Tibial nerve (tissue), 4 donors: ENCODE measurements around the gene MDM4. TPM values are rescaled to one million over a fixed set of nuclear protein-coding genes. Genes with fewer than 3 reads are reported as not detected.

Experiments used
- DNase-seq, 2 donors: peaks; one replicate each; pipeline ENCODE4 v3.0.0-alpha.2; 2019; ENCODE audit warnings: low spot score in 2 of 2
- H3K27ac ChIP-seq, 4 donors: fragments of 200-600 bp; sonication (generic) in 3 of 4; one replicate each; pipeline ENCODE4 v1.5.1; 2017 to 2019; ENCODE audit warnings: mild to moderate bottlenecking in 1 of 4
- H3K27me3 ChIP-seq, 2 donors: fragments of 200-600 bp; sonication (generic) in 1 of 2; one replicate each; pipeline versions ENCODE4 v1.5.1 to v1.6.0; 2017 to 2019
- H3K36me3 ChIP-seq, 3 donors: fragments of 200-600 bp; sonication (generic); one replicate each; pipeline ENCODE4 v1.5.1; 2018 to 2019
- H3K4me1 ChIP-seq, 4 donors: fragments of 200-600 bp; sonication (generic) in 3 of 4; one replicate each; pipeline ENCODE4 v1.5.1; 2017 to 2019
- H3K4me3 ChIP-seq, 4 donors: fragments of 200-600 bp; sonication (generic) in 3 of 4; one replicate each; pipeline ENCODE4 v1.5.1; 2017 to 2019; ENCODE audit warnings: mild to moderate bottlenecking in 1 of 4, moderate library complexity in 1 of 4
- H3K9me3 ChIP-seq, 4 donors: fragments of 200-600 bp; sonication (generic) in 3 of 4; one replicate each; pipeline ENCODE4 v1.5.1; 2017 to 2019
- EP300 ChIP-seq, 2 donors: sonication (generic); formaldehyde crosslinking; IDR thresholded peaks; one replicate each; pipeline ENCODE4 v1.6.1; 2017; ENCODE audit warnings: antibody characterized with exemption in 2 of 2, mild to moderate bottlenecking in 1 of 2
- POLR2A ChIP-seq, 2 donors: fragments of 450-650 bp; IDR thresholded peaks; one replicate each; pipeline ENCODE4 v1.6.1; 2017; ENCODE audit warnings: antibody characterized with exemption in 2 of 2, mild to moderate bottlenecking in 2 of 2, moderate library complexity in 2 of 2
- WGBS, 2 donors: methylation state at CpG; one replicate each; pipeline ENCODE4 v1.1.5; 2018; 5-methylcytosine and 5-hydroxymethylcytosine counted together
- total RNA-seq, 4 donors: library from RNA; depleted of rRNA; stranded (reverse); fragments of >200 nt; gene quantifications; one replicate each; pipeline ENCODE4 v1.1.0, GENCODE V29; 2016
- TF ChIP-seq, protein P1 (sequence below), 5 experiments: fragments of 200-600 bp in 3 of 5; fragments of 450-650 bp in 2 of 5; sonication (generic) in 3 of 5; IDR thresholded peaks; one replicate each; pipeline ENCODE4 v1.5.1; 2016 to 2019; ENCODE audit warnings: antibody characterized with exemption in 5 of 5, mild to moderate bottlenecking in 3 of 5, moderate library complexity in 2 of 5

Gene MDM4
- total RNA-seq, 4 donors from 2014 or later = 83.0 to 113 (median 101) TPM

DNA sequence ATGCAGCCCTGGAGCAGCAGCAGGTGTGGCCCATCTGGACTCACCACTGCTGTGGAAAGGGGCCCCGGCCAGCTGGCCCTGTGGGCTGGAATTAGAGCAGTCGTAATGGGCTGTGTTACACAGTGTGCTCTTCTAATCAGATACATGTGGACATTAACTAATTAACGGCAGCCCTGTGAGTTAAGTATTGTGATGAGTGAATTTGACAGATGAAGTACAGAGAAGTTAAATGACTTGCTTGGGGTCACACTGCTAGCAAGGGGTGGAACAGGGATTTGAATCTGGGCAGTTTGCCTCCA is 58.6 kb downstream of the MDM4 start:
- TF ChIP-seq POLR2A (IDR thresholded peaks at IDR 0.05) (no peak), EP300 (IDR thresholded peaks at IDR 0.05) (no peak)
- TF ChIP-seq, protein P1, sequence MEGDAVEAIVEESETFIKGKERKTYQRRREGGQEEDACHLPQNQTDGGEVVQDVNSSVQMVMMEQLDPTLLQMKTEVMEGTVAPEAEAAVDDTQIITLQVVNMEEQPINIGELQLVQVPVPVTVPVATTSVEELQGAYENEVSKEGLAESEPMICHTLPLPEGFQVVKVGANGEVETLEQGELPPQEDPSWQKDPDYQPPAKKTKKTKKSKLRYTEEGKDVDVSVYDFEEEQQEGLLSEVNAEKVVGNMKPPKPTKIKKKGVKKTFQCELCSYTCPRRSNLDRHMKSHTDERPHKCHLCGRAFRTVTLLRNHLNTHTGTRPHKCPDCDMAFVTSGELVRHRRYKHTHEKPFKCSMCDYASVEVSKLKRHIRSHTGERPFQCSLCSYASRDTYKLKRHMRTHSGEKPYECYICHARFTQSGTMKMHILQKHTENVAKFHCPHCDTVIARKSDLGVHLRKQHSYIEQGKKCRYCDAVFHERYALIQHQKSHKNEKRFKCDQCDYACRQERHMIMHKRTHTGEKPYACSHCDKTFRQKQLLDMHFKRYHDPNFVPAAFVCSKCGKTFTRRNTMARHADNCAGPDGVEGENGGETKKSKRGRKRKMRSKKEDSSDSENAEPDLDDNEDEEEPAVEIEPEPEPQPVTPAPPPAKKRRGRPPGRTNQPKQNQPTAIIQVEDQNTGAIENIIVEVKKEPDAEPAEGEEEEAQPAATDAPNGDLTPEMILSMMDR (IDR thresholded peaks at IDR 0.05) = no peak
- Histone ChIP-seq H3K9me3 (no peaks in the 10 kb centered on the region), H3K27me3 (no peaks in the 10 kb centered on the region), H3K27ac (no peak overlapping the region), H3K36me3 (peaks cover 0 to 36% (median 0%) of the 10 kb centered on the region in 3 donors), H3K4me1 (peaks cover 0 to 22% (median 4%) of the 10 kb centered on the region in 4 donors), H3K4me3 (no peak overlapping the region)
- DNase-seq = no peak
- 49 to 55% methylated on average over 3 of the region's 3 CpGs for WGBS, 2 donors

DNA sequence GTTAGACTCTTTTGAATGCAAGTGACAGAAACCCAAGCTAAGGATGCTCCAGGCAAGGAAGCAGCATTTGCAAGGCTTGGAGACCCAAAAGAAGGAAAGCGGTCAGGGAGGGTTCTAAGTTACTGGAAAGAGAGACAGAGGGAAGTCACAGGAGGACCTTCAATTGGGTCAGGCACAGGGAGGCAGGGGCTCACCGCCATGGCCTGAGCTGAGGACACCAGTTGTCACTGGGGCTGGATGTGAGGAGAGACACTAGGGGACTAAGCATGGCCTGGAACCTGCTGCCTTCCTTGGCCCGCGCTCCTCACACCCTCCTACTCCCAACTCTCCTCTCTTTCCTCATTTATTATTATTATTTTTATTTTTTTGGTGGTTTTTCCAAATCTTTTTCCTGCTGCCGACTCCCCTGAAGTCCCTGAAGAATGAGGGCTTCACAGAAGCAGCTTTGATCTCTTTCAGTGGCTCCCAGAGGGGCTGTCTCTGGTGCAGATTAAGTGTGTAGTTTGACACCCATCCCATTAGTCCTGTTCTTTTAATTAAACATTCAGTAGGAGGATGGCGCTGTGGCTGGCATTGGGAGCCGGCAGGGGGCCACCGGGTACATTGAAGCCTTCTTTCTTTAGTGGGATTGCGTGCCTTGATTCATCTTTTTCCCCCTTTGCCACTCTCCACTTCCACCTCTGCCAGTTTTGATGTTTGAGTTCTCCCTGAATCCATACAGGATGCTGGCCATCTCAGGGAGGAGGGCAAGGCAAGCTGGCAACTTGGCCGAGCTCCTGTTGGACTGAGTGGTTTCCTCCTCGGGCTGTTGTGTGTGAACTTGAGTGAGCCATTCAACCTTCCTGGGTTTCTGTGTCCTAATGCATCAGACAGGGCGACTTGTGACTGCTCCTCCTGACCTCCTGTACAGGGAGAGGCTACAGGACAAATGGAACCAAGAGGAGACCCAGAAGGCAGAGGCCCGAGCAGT is 59.3 kb downstream of the MDM4 start:
- Histone ChIP-seq H3K27me3 (no peaks in the 10 kb centered on the region), H3K27ac (no peak overlapping the region), H3K36me3 (peaks cover 0 to 30% (median 0%) of the 10 kb centered on the region in 3 donors), H3K4me1 (peaks cover 0 to 22% (median 4%) of the 10 kb centered on the region in 4 donors), H3K4me3 (no peak overlapping the region), H3K9me3 (no peaks in the 10 kb centered on the region)
- TF ChIP-seq, protein P1 (IDR thresholded peaks at IDR 0.05) = no peak
- TF ChIP-seq POLR2A (IDR thresholded peaks at IDR 0.05) (no peak), EP300 (IDR thresholded peaks at IDR 0.05) (no peak)
- WGBS, 2 donors = 77 to 80% methylated on average over 13 of the region's 13 CpGs
- DNase-seq = no peak

DNA sequence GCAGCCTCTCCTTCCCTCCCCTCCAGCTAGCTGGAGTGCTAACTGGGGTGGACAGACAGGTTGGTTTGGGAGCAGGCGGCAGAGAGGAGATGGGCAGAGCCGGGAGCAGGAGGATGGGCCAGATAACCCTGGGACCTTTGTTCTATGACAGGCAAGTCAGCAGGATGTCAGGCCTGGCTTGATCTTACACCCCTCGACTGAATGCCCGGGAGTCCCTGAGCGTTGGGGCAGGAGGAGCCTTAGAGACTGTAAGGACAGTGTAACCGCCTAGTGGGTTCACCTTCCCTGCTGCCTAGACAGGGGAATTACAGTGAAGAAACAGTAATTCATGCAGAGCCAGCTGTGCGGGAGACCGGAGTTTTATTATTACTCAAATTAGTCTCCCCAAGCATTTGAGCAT is 60.2 kb downstream of the MDM4 start:
- H3K4me3 ChIP-seq = no peak overlapping the region
- DNase-seq = no peak
- 72 to 76% methylated on average over 8 of the region's 8 CpGs for WGBS, 2 donors
- H3K9me3 ChIP-seq = no peaks in the 10 kb centered on the region
- H3K4me1 ChIP-seq = peaks cover 0 to 22% (median 4%) of the 10 kb centered on the region in 4 donors
- peaks cover 0 to 23% (median 0%) of the 10 kb centered on the region in 3 donors for H3K36me3 ChIP-seq
- no peak overlapping the region for H3K27ac ChIP-seq
- H3K27me3 ChIP-seq = no peaks in the 10 kb centered on the region
- TF ChIP-seq EP300 (IDR thresholded peaks at IDR 0.05) (no peak), POLR2A (IDR thresholded peaks at IDR 0.05) (no peak)
- TF ChIP-seq, protein P1 (IDR thresholded peaks at IDR 0.05) = no peak

DNA sequence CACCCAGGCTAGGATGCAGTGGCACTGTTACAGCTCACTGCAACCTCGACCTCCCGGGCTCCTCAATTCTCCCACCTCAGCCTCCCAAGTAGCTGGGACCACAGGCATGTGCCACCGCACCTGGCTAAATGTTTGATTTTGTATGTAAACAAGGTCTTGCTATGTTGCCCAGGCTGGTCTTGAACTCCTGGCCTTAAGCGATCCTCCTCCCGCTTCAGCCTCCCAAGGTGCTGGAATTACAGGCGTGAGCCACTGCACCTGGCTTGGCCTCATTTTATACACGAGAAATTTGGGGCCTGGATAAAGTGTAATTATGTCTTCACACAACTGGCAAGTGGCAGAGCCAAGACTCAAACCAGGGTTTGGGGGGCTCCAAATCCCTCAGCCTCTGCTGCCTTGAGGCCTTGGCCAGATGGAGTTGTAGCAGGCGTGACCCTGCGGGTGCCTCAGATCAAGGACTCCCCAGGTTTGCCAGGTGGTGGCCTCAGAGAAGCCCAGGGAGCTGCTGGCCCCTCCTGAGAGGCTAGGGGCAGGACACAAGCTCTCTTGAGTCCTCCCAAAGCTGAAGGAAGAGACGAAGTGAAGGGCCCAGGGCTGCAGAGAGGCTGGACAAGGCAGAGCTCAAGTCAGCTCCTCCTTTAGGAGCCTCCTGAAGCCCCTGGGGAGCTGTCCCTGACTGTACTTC is 61.7 kb downstream of the MDM4 start:
- Histone ChIP-seq H3K9me3 (no peaks in the 10 kb centered on the region), H3K4me1 (peaks cover 0 to 22% (median 4%) of the 10 kb centered on the region in 4 donors), H3K36me3 (peaks cover 0 to 10% (median 0%) of the 10 kb centered on the region in 3 donors), H3K27me3 (no peaks in the 10 kb centered on the region), H3K27ac (peak overlapping the region in 1 of 4 donors; percentile 80), H3K4me3 (no peak overlapping the region)
- 93 to 95% methylated on average over 9 to 10 of the region's 10 CpGs for WGBS, 2 donors
- TF ChIP-seq, protein P1 (IDR thresholded peaks at IDR 0.05) = no peak
- no peak for TF ChIP-seq POLR2A (IDR thresholded peaks at IDR 0.05)
- TF ChIP-seq EP300 (IDR thresholded peaks at IDR 0.05) = no peak
- DNase-seq = no peak
